Fibroblast of the aortic adventitia (primary cell): Measurements from ENCODE around the gene DGKG. TPM values are rescaled to one million over a fixed set of nuclear protein-coding genes. Genes with fewer than 3 reads are reported as not detected.

Experiments used
- DNase-seq: peaks from one replicate; pipeline ENCODE4 v3.0.0-alpha.2; 2010; ENCODE audit warnings: low read depth
- H3K4me3 ChIP-seq: 2 replicates; pipeline ENCODE4 v1.5.1; 2011; ENCODE audit warnings: low read depth, mild to moderate bottlenecking, control low read depth, low read length, moderate library complexity
- total RNA-seq: library from RNA; depleted of rRNA; stranded (reverse); fragments of >200 nt; gene quantifications from 2 replicates; pipeline ENCODE4 v1.2.3, GENCODE V29; 2012; ENCODE audit warnings: low replicate concordance
- TF ChIP-seq, protein P1 (sequence below): IDR thresholded peaks from 2 replicates; pipeline ENCODE4 v1.5.1; 2011; ENCODE audit warnings: mild to moderate bottlenecking, low read length, control low read depth, inconsistent platforms; ENCODE audit not compliant: insufficient read depth

DGKG gene
- total RNA-seq, 1 donor: 0.27 TPM

- TF ChIP-seq, protein P1, sequence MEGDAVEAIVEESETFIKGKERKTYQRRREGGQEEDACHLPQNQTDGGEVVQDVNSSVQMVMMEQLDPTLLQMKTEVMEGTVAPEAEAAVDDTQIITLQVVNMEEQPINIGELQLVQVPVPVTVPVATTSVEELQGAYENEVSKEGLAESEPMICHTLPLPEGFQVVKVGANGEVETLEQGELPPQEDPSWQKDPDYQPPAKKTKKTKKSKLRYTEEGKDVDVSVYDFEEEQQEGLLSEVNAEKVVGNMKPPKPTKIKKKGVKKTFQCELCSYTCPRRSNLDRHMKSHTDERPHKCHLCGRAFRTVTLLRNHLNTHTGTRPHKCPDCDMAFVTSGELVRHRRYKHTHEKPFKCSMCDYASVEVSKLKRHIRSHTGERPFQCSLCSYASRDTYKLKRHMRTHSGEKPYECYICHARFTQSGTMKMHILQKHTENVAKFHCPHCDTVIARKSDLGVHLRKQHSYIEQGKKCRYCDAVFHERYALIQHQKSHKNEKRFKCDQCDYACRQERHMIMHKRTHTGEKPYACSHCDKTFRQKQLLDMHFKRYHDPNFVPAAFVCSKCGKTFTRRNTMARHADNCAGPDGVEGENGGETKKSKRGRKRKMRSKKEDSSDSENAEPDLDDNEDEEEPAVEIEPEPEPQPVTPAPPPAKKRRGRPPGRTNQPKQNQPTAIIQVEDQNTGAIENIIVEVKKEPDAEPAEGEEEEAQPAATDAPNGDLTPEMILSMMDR: no peak
- no peak for DNase-seq
- H3K4me3 ChIP-seq: no peak overlapping the region
Observed at GRCh38 chr3:186151077-186151971, 210.7 kb downstream of the DGKG start.

- DNase-seq: no peak
- no peak overlapping the region for H3K4me3 ChIP-seq
- TF ChIP-seq, protein P1: no peak
Observed at GRCh38 chr3:186150041-186150830, 211.8 kb downstream of the DGKG start.

DNA sequence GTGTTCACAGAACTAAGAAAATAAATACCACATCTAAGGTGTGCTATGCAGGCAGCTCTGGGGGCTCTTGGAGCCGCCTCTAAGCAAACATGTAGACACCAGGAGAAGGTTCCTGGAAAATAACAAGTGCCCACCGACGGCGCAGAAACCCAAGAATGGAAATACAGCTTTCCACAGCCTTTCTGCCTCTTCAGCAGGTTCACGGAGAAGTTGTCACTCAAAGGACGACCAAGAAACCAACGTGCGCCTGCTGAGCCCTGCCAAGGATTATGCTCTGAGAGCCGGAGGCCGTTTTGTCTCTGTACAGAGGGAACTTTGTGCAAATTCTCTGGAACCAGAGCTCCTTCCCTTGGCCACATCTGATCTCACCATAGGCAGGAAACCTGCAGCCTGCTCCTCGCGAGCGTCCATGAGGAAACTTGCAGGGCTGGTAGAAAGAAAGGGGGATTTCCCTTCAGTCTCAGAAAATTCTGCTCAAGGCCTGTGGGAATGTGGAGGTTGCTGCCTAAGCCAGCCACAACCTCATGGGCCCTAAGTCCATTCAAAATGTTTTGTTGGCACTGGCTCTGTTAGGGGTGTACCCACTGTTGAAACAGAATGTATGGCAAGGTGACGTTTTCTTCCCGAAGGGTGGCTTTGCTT lies 212.6 kb downstream of the DGKG start:
- no peak for DNase-seq
- no peak overlapping the region for H3K4me3 ChIP-seq
- TF ChIP-seq, protein P1: no peak

DNA sequence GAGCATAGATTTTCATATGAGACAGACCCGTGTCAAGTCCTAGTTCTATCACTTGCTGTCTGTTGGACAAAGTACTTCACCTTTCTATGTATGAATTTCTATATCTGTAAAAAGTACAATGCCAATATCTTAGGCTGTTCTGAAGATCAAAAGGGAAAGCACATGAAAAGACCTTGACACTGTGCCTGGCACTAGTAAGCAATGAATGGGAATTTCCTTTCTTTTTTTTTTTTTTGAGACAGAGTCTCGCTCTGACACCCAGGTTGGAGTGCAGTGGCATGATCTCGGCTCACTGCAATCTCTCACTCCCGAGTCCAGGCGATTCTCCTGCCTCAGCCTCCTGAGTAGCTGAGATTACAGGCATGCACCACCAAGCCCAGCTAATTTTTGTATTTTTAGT lies 217.8 kb downstream of the DGKG start:
- DNase-seq: no peak
- TF ChIP-seq, protein P1: no peak
- H3K4me3 ChIP-seq: no peak overlapping the region

- no peak for DNase-seq
- TF ChIP-seq, protein P1: no peak
- no peak overlapping the region for H3K4me3 ChIP-seq
Observed at GRCh38 chr3:186143250-186143649, 218.8 kb downstream of the DGKG start.

- H3K4me3 ChIP-seq: no peak overlapping the region
- TF ChIP-seq, protein P1: no peak
- DNase-seq: peak; percentile 13
Observed at GRCh38 chr3:186142393-186142932, 219.6 kb downstream of the DGKG start.
